Bronchial smooth muscle cell (primary cell): ENCODE results near the gene OR4C13. TPM values are rescaled to one million over a fixed set of nuclear protein-coding genes. Genes with fewer than 3 reads are reported as not detected.

Experiments
- total RNA-seq: library from RNA; depleted of rRNA; stranded (reverse); fragments of >200 nt; gene quantifications from 2 replicates; pipeline ENCODE4 v1.2.1, GENCODE V29; 2014

Gene OR4C13
- not detected in 2 replicates for total RNA-seq

DNA sequence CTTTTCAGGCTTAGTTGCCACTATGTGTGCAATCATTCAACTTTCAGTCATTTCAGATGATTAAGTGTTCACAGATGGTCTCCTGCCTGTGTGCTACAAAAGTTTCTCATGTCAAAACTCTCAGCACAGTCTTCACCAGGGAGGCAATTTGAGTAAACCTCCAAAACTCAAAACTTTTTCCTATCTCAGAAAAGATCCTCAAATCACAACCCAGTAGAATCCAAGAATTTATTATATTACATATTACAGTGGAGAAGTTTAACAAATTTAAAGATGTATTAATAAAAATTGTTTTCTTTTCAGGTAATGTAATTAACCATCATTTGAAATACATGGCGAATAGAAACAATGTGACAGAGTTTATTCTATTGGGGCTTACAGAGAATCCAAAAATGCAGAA is at the start of gene OR4C13:
OR4C13 (plus strand) TSS at position 301 of the 400 bp plus-strand sequence; CDS start at position 333, 32 bp downstream.

DNA sequence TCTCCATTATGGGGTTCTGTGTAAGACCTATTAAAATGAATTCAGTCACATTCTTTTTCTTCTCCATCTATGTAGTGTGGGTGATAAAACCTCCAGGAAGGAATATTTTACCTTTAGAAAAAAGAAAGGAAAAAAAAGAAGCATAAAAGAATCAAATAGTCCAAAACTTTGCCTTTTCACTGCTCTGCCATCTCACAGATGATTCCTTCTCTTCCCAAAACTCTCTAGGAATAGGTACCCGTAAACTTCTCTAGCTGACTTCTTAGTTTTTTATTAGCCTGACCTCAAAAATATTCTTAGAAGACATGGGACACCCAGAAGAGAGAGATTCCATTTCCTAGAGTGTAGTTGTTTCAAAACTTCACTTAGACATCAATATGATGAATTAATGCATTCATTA is 30.2 kb downstream of the OR4C13 start, which contains the start of gene OR4C12:
OR4C12 (minus strand) TSS at position 101 of the 400 bp plus-strand sequence; CDS start at position 67, 34 bp downstream.

Other genes starting within 250 kb of the OR4C13 start
- gene OR4C12, start 30.1 kb downstream of the OR4C13 start, total RNA-seq: not detected in 2 replicates
- gene OR4C45, start 80.5 kb downstream of the OR4C13 start, total RNA-seq: not detected in 2 replicates